ENCODE data around the gene CDH11.

Gene CDH11

DNA sequence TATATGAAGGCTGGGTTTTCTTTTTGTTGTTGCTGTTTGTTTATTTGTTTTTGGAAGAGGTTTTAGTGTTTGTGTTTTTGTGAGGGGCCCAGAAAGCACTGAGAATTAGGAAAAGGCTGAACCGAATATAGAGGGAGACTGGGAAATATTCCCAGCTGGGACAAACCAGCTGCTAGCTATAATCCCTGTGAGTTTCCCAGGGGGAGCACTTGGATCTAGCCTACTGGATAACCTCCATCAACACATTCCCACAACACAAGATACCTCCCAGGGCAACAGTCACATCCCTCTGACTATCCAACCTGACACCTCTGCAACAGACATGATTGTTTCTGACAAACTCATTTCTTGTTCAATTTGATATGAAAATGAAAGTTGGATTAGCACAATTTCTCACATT lies 16.7 kb downstream of the CDH11 start:
- H3K27ac ChIP-seq (replicated peaks), result no peak overlapping the region
- no peak overlapping the region for H3K4me3 ChIP-seq (replicated peaks; ENCODE audit: insufficient read depth, low read length)
- TF ChIP-seq GABPA (IDR thresholded peaks at IDR 0.05; ENCODE audit: low read depth), result no peak
- no peak for TF ChIP-seq SPI1 (IDR thresholded peaks at IDR 0.05; ENCODE audit: borderline replicate concordance, low read depth)
- TF ChIP-seq, protein P1, sequence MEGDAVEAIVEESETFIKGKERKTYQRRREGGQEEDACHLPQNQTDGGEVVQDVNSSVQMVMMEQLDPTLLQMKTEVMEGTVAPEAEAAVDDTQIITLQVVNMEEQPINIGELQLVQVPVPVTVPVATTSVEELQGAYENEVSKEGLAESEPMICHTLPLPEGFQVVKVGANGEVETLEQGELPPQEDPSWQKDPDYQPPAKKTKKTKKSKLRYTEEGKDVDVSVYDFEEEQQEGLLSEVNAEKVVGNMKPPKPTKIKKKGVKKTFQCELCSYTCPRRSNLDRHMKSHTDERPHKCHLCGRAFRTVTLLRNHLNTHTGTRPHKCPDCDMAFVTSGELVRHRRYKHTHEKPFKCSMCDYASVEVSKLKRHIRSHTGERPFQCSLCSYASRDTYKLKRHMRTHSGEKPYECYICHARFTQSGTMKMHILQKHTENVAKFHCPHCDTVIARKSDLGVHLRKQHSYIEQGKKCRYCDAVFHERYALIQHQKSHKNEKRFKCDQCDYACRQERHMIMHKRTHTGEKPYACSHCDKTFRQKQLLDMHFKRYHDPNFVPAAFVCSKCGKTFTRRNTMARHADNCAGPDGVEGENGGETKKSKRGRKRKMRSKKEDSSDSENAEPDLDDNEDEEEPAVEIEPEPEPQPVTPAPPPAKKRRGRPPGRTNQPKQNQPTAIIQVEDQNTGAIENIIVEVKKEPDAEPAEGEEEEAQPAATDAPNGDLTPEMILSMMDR (IDR thresholded peaks at IDR 0.05; ENCODE audit: insufficient read depth, low read length), result no peak
- TF ChIP-seq, protein P2, sequence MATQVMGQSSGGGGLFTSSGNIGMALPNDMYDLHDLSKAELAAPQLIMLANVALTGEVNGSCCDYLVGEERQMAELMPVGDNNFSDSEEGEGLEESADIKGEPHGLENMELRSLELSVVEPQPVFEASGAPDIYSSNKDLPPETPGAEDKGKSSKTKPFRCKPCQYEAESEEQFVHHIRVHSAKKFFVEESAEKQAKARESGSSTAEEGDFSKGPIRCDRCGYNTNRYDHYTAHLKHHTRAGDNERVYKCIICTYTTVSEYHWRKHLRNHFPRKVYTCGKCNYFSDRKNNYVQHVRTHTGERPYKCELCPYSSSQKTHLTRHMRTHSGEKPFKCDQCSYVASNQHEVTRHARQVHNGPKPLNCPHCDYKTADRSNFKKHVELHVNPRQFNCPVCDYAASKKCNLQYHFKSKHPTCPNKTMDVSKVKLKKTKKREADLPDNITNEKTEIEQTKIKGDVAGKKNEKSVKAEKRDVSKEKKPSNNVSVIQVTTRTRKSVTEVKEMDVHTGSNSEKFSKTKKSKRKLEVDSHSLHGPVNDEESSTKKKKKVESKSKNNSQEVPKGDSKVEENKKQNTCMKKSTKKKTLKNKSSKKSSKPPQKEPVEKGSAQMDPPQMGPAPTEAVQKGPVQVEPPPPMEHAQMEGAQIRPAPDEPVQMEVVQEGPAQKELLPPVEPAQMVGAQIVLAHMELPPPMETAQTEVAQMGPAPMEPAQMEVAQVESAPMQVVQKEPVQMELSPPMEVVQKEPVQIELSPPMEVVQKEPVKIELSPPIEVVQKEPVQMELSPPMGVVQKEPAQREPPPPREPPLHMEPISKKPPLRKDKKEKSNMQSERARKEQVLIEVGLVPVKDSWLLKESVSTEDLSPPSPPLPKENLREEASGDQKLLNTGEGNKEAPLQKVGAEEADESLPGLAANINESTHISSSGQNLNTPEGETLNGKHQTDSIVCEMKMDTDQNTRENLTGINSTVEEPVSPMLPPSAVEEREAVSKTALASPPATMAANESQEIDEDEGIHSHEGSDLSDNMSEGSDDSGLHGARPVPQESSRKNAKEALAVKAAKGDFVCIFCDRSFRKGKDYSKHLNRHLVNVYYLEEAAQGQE (IDR thresholded peaks at IDR 0.05; ENCODE audit: insufficient replicate concordance, low read depth), result no peak
- no peak for TF ChIP-seq POLR2AphosphoS5 (IDR thresholded peaks at IDR 0.05; ENCODE audit: low read depth)
- no peak for DNase-seq (ENCODE audit: low read depth in 1 of 2, low spot score in 1 of 2)
- no peaks in the 10 kb centered on the region for H3K27me3 ChIP-seq (ENCODE audit: insufficient read depth, poor library complexity, severe bottlenecking)

DNA sequence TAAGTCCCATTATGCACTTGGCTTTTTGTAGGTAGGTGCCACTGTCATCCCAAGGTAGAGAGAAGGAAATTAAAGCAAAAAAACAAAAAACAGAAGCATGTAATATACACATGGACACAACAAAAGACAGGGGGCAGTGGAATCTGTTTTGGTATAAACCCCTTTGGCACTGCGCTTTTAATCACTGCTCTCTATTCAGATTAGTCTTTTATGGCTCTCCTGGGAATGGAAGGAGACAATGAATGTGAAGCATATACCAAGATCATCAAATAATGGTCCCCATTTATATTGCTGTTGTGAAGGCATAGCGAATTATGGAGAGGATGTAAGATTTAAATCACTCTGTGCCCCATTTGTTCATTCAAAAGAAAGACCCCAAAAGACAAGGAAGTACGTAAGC lies 17.4 kb downstream of the CDH11 start:
- TF ChIP-seq, protein P2 (IDR thresholded peaks at IDR 0.05; ENCODE audit: insufficient replicate concordance, low read depth), result no peak
- no peak for TF ChIP-seq SPI1 (IDR thresholded peaks at IDR 0.05; ENCODE audit: borderline replicate concordance, low read depth)
- TF ChIP-seq, protein P1 (IDR thresholded peaks at IDR 0.05; ENCODE audit: insufficient read depth, low read length), result no peak
- TF ChIP-seq GABPA (IDR thresholded peaks at IDR 0.05; ENCODE audit: low read depth), result no peak
- no peak for TF ChIP-seq POLR2AphosphoS5 (IDR thresholded peaks at IDR 0.05; ENCODE audit: low read depth)
- Histone ChIP-seq H3K4me3 (replicated peaks; ENCODE audit: insufficient read depth, low read length) (no peak overlapping the region), H3K27ac (replicated peaks) (no peak overlapping the region), H3K27me3 (ENCODE audit: insufficient read depth, poor library complexity, severe bottlenecking) (no peaks in the 10 kb centered on the region)
- DNase-seq (ENCODE audit: low read depth in 1 of 2, low spot score in 1 of 2), result no peak

DNA sequence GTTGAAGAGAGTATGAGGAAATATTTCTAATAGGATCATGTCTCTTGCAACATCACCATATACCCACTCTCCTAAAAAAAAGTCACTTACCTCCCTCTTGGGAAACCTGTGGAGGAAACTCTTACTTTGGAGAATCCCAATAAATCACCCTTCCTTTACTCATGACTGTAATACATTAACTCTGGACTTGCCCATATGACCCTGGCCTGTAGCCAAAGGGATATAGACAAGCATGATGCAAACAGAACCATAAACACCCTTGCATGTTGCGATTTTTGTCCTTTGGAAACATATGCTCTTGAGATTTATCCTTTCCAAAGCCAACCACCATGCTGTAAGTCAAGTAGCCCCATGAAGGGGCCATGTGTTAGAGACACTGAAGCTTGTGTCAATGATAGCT lies 19.5 kb downstream of the CDH11 start:
- no peaks in the 10 kb centered on the region for H3K27me3 ChIP-seq (ENCODE audit: insufficient read depth, poor library complexity, severe bottlenecking)
- TF ChIP-seq SPI1 (IDR thresholded peaks at IDR 0.05; ENCODE audit: borderline replicate concordance, low read depth) (no peak), GABPA (IDR thresholded peaks at IDR 0.05; ENCODE audit: low read depth) (no peak), POLR2AphosphoS5 (IDR thresholded peaks at IDR 0.05; ENCODE audit: low read depth) (no peak)
- TF ChIP-seq, protein P2 (IDR thresholded peaks at IDR 0.05; ENCODE audit: insufficient replicate concordance, low read depth), result no peak
- TF ChIP-seq, protein P1 (IDR thresholded peaks at IDR 0.05; ENCODE audit: insufficient read depth, low read length), result no peak
- no peak overlapping the region for H3K4me3 ChIP-seq (replicated peaks; ENCODE audit: insufficient read depth, low read length)
- no peak overlapping the region for H3K27ac ChIP-seq (replicated peaks)
- DNase-seq (ENCODE audit: low read depth in 1 of 2, low spot score in 1 of 2), result no peak
